GM12864 (cell line): ENCODE data around the gene CEBPE.

Experiments
- DNase-seq: peaks from one replicate; pipeline ENCODE4 v3.0.0-alpha.2; 2011; ENCODE audit warnings: low read depth
- H3K4me3 ChIP-seq: 2 replicates; pipeline ENCODE4 v1.5.1; 2011; ENCODE audit warnings: mild to moderate bottlenecking, low read depth, low read length, control low read depth
- CTCF ChIP-seq: IDR thresholded peaks from 2 replicates; pipeline ENCODE4 v1.5.1; 2011; ENCODE audit warnings: low read depth, mild to moderate bottlenecking, moderate library complexity, low read length, control low read depth, inconsistent platforms; ENCODE audit errors: missing control alignments

Gene CEBPE

DNA sequence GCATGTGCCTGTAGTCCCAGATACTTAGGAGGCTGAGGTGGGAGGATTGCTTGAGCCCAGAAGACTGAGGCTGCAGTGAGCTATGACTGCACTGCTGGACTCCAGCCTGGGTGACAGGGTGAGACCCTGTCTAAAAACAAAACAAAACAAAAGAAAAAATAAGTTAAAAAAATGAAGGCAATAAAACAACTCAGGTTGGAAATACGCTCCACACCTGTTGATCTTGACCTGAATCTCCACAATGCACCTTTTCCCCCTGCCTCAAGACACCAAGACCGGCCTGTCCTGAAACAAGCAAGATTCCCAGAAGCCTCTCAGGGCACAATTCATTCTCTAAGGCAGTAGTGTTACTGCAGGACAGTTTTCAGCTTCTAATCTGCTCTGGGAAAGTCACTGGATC, 20.8 kb upstream of the CEBPE start:
- TF ChIP-seq CTCF, result no peak
- DNase-seq, result no peak

DNA sequence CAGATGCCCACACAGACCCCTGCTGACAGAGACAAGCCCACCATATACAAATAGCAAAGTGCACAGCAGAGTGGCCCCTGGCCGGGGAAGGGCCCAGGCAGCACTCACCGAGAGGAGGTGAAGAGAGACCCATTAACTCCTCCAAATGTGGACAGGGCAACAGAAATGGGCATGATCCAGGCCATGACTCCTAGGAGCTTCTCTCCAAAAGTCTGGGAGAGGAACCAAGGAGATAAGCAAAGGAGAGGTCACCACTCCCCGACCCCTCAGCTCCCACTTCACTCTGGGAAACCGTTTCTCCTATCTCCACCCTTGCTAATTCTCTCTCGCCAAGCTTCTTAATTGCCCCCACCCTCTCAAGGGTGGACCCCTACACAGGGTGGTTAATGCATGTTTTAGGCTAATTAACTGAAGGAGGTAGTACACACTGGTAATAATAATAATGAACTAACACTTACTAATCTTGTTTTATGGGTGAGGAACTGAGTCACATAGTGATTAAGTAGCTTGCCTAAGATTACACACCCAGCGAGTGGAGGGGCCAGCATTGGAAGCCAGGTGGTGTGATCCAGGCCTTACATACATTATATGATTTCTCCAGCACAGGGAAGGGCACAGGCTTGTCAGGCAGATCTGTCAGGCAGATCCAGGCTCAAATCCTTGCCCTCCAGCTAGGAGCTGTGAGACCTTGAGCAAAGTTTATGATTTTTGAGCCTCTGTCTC, 18.9 kb upstream of the CEBPE start:
- DNase-seq, result no peak
- H3K4me3 ChIP-seq, result no peak overlapping the region
- TF ChIP-seq CTCF, result no peak

More for the DNA sequence above, 20.8 kb upstream of the CEBPE start:
- no peak overlapping the region for H3K4me3 ChIP-seq

DNA sequence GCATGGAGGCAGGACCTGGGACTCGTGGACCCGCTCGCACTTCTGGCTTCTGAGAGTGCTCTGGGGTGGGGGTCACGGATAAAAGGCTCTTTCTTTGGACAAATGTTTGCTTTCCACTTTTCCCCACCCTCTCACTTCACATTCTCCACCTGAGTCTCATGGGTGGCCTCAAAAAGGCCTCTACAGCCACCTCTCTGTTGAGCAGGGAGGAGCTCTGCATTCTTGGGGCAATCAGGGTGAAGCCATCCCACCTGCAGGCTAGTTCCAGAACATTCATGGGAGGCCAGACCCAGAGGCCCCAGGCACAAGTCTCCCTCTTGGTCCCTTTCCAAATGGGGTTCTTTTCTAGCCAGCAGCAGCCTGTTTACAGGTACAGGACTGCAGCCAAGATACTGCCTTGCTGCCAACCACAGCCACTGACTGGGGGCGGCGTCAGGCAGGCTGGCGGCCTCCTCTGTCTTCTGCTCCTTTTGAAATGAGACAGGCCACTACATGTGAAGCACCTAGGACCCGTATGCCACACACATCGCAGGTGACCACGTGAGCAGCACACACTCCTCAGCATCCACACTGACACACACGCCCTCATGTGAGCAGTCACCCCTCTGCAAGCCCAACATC, 18.2 kb upstream of the CEBPE start:
- H3K4me3 ChIP-seq, result no peak overlapping the region
- no peak for DNase-seq
- TF ChIP-seq CTCF, result no peak

DNA sequence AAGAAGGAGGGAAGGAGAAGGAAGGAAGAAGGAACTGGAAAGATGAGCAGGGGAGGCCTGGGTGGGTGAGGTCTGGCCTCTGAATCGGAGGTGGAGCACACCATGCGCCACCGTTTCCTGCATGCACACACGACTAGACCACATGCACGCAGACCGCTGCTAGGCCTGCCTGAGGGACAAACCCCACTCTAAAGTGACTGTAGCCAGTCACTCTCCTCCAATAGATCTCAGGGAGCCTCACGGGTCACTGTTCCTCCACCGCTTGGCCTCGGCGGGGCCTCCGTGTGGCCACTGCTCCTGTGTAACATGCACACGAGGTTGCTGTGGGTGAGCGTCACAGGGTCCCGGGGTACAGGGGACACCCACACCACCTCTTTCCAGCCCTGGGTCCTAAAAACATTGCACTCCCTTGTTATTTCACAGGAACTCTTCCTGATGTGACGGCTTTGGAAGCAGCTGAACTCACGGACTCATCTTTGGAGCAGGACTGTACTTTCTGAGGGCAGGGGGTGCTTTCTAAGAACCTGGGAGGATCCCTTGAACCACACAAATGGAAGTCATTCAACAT, 17.6 kb upstream of the CEBPE start:
- no peak for TF ChIP-seq CTCF

GRCh38 chr14:23132970-23133369, 13.9 kb upstream of the CEBPE start:
- no peak overlapping the region for H3K4me3 ChIP-seq
- TF ChIP-seq CTCF, result no peak
- no peak for DNase-seq

More for the DNA sequence above, 17.6 kb upstream of the CEBPE start:
- DNase-seq, result no peak
- H3K4me3 ChIP-seq, result no peak overlapping the region

GRCh38 chr14:23131482-23131881, 12.4 kb upstream of the CEBPE start:
- H3K4me3 ChIP-seq, result no peak overlapping the region
- no peak for TF ChIP-seq CTCF
- no peak for DNase-seq
